Breast epithelium (tissue), 4 donors: ENCODE results near the gene SERPINA5. TPM values are rescaled to one million over a fixed set of nuclear protein-coding genes. Genes with fewer than 3 reads are reported as not detected.
A peak's percentile ranks its signal among the peaks of the same experiment; 100 is the strongest.

Source experiments
- DNase-seq, 2 donors: peaks; one replicate each; pipeline ENCODE4 v3.0.0-alpha.2; 2019; ENCODE audit warnings: low spot score in 2 of 2
- H3K27ac ChIP-seq, 2 donors: fragments of 200-600 bp; sonication (generic) in 1 of 2; one replicate each; pipeline ENCODE4 v1.5.1; 2016 to 2019; ENCODE audit warnings: mild to moderate bottlenecking in 1 of 2
- H3K27me3 ChIP-seq, 2 donors: fragments of 200-600 bp; sonication (generic) in 1 of 2; one replicate each; pipeline versions ENCODE4 v1.5.1 to v1.6.0; 2017 to 2019; ENCODE audit warnings: control low read depth in 1 of 2, mild to moderate bottlenecking in 1 of 2
- H3K36me3 ChIP-seq: fragments of 200-600 bp; one replicate; pipeline ENCODE4 v1.5.1; 2019
- H3K4me1 ChIP-seq, 2 donors: fragments of 200-600 bp; sonication (generic); one replicate each; pipeline ENCODE4 v1.5.1; 2016 to 2019; ENCODE audit warnings: control low read depth in 1 of 2
- H3K4me3 ChIP-seq, 3 donors: fragments of 200-600 bp; sonication (generic); 1 replicate in 2 of 3; 2 replicates in 1 of 3; pipeline ENCODE4 v1.5.1; 2016 to 2019; ENCODE audit warnings: mild to moderate bottlenecking in 3 of 3, moderate library complexity in 2 of 3
- H3K9me3 ChIP-seq, 2 donors: fragments of 200-600 bp; sonication (generic) in 1 of 2; one replicate each; pipeline ENCODE4 v1.5.1; 2016 to 2019; ENCODE audit warnings: control low read depth in 1 of 2
- POLR2A ChIP-seq: fragments of 450-650 bp; IDR thresholded peaks from one replicate; pipeline ENCODE4 v1.6.1; 2016; ENCODE audit warnings: antibody characterized with exemption, mild to moderate bottlenecking, moderate library complexity
- POLR2AphosphoS5 ChIP-seq, 3 donors: sonication (generic); formaldehyde crosslinking; IDR thresholded peaks; one replicate each; pipeline ENCODE4 v1.6.1; 2017; ENCODE audit warnings: antibody characterized with exemption in 3 of 3
- intact Hi-C: fragments of 100-400 bp; cut with DNase I; formaldehyde crosslinking; loops from one replicate; pipeline ENCODE4 v1.15.1; 2023; ENCODE audit warnings: low total_unique reads
- total RNA-seq, 3 donors: library from RNA; depleted of rRNA; stranded (reverse); fragments of >200 nt; gene quantifications; one replicate each; pipeline ENCODE4 v1.1.0, GENCODE V29; 2016
- TF ChIP-seq, protein P1 (sequence below), 3 donors: fragments of 450-650 bp; IDR thresholded peaks; one replicate each; pipeline ENCODE4 v1.5.1; 2016 to 2017; ENCODE audit warnings: antibody characterized with exemption in 3 of 3, mild to moderate bottlenecking in 3 of 3, moderate library complexity in 3 of 3

Gene SERPINA5
- total RNA-seq, 3 donors from 2014 or later: 4.3 to 32.9 (median 20.6) TPM

DNA sequence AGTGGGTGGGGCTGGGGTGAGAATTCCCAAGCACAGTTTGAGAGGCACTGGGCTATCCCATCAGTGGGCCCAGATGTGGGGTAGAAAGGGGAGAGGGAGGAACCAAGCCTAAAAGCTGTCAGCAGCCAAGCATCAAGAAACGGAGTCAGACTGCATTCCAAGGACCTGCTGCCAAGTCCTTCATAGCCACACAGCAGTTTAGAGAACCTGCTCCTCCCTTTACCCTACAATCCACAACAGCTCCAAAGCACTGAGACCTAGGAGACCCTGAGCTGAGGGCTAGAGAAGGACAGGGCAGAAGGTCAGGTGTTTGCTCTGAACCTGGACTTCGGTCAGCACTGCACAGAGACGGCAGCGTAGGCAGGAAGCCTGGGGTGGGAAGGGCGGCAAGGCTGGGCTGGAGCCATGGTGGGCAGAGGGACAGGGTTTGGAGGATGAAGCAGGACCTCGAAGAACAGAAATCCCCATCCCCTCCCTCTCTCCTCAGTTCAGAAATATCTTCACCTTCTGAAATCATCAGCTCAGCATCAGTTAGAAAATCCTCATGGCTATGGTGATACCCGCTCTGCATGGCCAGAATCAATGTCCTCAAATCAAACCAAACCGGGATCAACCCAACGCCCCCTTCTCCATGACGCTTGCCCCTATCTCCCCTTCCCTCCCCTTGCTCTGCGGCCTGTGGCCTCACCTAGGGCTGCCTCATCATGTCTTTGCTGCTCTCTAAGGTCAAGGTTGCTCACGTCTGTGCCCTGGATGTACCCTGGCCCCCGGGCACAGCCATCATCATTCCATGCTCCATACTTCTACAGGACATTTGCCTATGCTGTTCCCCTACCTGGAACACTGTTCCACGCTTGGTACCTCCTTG is 32.9 kb upstream of the SERPINA5 start:
- DNase-seq: no peak
- Histone ChIP-seq H3K27me3 (no peaks in the 10 kb centered on the region), H3K9me3 (peaks cover 0 to 4% of the 10 kb centered on the region in 2 donors), H3K4me1 (no peaks in the 10 kb centered on the region), H3K27ac (no peak overlapping the region), H3K4me3 (no peak overlapping the region), H3K36me3 (no peaks in the 10 kb centered on the region)
- TF ChIP-seq POLR2A (no peak), POLR2AphosphoS5 (IDR thresholded peaks at IDR 0.05) (no peak)
- TF ChIP-seq, protein P1, sequence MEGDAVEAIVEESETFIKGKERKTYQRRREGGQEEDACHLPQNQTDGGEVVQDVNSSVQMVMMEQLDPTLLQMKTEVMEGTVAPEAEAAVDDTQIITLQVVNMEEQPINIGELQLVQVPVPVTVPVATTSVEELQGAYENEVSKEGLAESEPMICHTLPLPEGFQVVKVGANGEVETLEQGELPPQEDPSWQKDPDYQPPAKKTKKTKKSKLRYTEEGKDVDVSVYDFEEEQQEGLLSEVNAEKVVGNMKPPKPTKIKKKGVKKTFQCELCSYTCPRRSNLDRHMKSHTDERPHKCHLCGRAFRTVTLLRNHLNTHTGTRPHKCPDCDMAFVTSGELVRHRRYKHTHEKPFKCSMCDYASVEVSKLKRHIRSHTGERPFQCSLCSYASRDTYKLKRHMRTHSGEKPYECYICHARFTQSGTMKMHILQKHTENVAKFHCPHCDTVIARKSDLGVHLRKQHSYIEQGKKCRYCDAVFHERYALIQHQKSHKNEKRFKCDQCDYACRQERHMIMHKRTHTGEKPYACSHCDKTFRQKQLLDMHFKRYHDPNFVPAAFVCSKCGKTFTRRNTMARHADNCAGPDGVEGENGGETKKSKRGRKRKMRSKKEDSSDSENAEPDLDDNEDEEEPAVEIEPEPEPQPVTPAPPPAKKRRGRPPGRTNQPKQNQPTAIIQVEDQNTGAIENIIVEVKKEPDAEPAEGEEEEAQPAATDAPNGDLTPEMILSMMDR (IDR thresholded peaks at IDR 0.05): no peak
- intact Hi-C loops: no loop called here

DNA sequence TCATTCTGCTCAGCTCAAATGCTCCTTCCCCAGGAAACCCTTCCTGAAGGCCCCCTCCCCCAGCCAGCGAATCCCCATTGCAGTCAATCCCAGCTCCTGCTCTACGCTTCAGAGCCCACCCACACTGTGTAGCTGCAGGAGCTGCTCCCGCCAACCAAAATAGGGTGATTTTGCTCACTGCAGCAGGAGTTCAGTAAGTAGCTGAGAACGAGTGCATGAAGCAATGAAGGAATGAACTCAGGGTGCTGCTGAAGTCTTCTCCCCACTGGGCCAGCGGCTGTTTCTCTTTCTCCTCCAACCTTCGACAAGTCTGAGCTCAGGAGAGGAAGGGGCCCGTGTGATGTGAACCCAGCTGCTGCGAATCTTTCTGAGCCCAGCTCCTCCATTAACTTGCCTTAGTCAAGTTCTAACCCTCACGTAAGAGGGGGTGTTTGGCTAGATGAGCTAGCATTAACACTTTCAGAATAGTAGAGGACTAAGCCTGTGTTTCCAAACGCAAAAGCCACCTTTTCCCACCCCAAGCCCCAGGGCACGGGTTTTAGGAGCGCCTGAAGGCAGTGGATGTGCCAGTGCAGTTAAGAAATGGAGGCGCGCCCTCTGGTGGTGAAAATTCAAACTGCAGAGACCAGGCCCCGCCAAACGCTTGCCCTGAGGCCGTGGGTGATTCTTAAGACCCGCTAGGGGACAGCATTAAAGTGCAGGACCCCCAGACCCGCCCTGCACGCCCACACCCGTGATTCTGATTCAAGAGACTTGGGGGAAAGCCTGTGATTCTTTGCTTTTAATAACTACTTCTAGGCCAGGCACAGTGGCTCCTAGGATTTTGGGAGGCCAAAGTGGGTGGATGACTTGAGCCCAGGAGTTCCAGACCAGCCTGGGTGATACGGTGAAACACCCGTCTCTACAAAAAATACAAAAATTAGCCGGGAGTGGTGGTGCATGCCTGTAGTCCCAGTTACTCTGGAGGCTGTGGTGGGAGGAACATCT is 31.9 kb upstream of the SERPINA5 start:
- H3K9me3 ChIP-seq: peaks cover 0 to 5% of the 10 kb centered on the region in 2 donors
- H3K27ac ChIP-seq: no peak overlapping the region
- H3K4me1 ChIP-seq: no peaks in the 10 kb centered on the region
- no peaks in the 10 kb centered on the region for H3K36me3 ChIP-seq
- TF ChIP-seq POLR2AphosphoS5 (IDR thresholded peaks at IDR 0.05): no peak
- TF ChIP-seq, protein P1 (IDR thresholded peaks at IDR 0.05): peak; percentile 79 to 81 (median 80)
- TF ChIP-seq POLR2A: no peak
- DNase-seq: peak in 1 of 2 donors; percentile 63
- intact Hi-C loops: no loop called here
- no peak overlapping the region for H3K4me3 ChIP-seq
- H3K27me3 ChIP-seq: no peaks in the 10 kb centered on the region

DNA sequence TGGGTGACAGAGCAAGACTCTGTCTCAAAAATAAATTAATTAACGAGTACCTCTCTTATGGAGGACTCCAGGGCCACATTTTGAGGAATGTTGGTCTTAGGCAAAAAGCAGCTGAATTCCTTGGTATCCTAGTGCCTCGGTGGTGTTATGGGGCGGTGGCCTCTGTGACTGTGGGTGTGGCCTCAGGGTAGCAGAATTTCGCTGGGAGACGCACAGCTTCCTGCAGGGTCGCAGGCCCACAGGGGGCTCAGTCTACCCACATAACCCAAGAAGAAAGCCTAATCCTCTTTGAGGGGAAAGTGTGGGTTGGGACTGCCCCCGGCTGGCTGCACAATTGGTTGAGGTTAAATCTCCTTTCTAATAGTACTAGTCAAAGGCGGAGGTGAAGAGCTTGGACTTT is 31.2 kb upstream of the SERPINA5 start:
- intact Hi-C loops: loop anchor here (2.0 kb wide), 1 partner anchor 53 kb away; no protein-coding TSS in a partner anchor
- H3K9me3 ChIP-seq: peaks cover 0 to 8% of the 10 kb centered on the region in 2 donors
- H3K27me3 ChIP-seq: no peaks in the 10 kb centered on the region
- no peak for DNase-seq
- H3K27ac ChIP-seq: no peak overlapping the region
- TF ChIP-seq, protein P1 (IDR thresholded peaks at IDR 0.05): no peak
- TF ChIP-seq POLR2A: no peak
- no peak for TF ChIP-seq POLR2AphosphoS5 (IDR thresholded peaks at IDR 0.05)
- H3K4me3 ChIP-seq: no peak overlapping the region
- H3K36me3 ChIP-seq: no peaks in the 10 kb centered on the region
- no peaks in the 10 kb centered on the region for H3K4me1 ChIP-seq

DNA sequence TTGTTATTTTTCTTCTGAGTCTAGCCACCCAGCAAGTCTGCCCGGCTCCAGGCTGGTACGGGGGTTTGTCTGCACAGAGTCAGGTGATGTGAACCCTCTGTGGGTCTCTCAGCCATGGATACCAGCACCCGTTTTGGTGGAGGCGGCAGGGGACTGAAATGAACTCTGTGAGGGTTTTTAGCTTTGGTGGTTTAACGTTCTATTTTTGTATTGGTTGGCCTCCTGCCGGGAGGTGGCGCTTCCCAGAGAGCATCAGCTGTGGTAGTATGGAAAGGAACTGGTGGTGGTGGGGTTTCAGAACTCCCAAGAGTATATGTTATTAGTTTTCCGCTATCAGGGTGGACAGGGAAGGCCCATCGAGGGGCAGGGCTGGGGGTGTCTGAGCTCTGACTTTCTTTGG is 25.2 kb upstream of the SERPINA5 start:
- DNase-seq: no peak
- H3K4me3 ChIP-seq: no peak overlapping the region
- no peak for TF ChIP-seq POLR2AphosphoS5 (IDR thresholded peaks at IDR 0.05)
- TF ChIP-seq POLR2A: no peak
- TF ChIP-seq, protein P1 (IDR thresholded peaks at IDR 0.05): no peak
- H3K36me3 ChIP-seq: no peaks in the 10 kb centered on the region
- no peaks in the 10 kb centered on the region for H3K4me1 ChIP-seq
- H3K9me3 ChIP-seq: peaks cover 0 to 3% of the 10 kb centered on the region in 2 donors
- intact Hi-C loops: no loop called here
- H3K27ac ChIP-seq: no peak overlapping the region
- no peaks in the 10 kb centered on the region for H3K27me3 ChIP-seq
